Erythroblast (primary cell): ENCODE results near the gene CAMKMT.

Experiments
- DNase-seq, 2 experiments: peaks; one replicate each; lab custom pipeline; 2025; lab: John Stamatoyannopoulos, UW
- GATA1 ChIP-seq: IDR thresholded peaks from 2 replicates; pipeline ENCODE4 v1.6.1; 2011; ENCODE audit warnings: low read depth, mild to moderate bottlenecking, control low read depth, low read length, moderate library complexity
- POLR2A ChIP-seq: IDR thresholded peaks from 2 replicates; pipeline ENCODE4 v1.6.1; 2011; ENCODE audit warnings: mild to moderate bottlenecking, low read length

CAMKMT gene

DNA sequence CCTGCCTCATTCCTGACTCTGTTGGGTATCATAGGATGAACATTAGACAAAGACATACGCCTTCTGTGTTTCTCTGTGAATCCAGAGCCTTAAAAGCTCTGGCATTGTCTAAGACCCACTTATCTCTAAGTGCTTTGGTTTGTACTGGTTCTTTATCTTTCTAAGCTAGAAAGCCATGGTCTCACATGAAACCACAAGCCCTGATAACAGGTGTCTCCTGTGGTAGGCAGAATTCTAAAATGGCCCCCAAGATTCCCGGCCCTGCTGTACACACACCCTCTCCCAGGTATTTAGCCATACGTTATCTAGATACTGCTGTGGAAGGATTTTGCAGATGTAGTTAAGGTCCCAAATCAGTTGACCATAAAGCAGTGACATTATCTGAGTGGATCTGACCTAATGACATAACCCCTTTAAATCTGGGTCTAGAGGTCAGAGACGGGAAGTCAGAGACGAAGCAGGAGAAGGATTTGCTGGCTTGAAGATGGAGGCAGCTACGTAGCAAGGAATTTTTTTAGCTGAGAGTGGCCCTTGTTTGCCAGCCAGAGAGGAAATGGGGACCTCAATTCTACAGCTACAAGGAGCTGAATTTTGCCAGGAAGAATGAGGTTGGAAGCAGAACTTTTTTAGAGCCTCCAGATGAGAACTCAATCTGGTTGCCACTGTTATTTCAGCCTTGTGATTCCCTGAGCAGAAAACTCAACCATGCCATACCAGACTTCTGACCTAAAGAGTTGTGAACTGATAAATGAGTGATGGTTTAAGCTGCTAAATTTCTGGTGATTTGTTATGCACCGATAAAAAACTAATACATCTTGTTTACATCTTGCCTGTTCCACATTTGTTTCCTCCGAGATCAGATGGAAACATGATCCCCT lies 186.7 kb downstream of the CAMKMT start:
- TF ChIP-seq GATA1 (no peak), POLR2A (no peak)
- DNase-seq = no peak

GRCh38 chr2:44549099-44549471 lies 187.3 kb downstream of the CAMKMT start:
- DNase-seq = no peak
- TF ChIP-seq POLR2A (no peak), GATA1 (no peak)

GRCh38 chr2:44549856-44550255 lies 188.1 kb downstream of the CAMKMT start:
- TF ChIP-seq GATA1 (no peak), POLR2A (no peak)
- no peak for DNase-seq

- DNase-seq = no peak
These were observed 188.8 kb downstream of the CAMKMT start for GRCh38 chr2:44550561-44550960.

DNA sequence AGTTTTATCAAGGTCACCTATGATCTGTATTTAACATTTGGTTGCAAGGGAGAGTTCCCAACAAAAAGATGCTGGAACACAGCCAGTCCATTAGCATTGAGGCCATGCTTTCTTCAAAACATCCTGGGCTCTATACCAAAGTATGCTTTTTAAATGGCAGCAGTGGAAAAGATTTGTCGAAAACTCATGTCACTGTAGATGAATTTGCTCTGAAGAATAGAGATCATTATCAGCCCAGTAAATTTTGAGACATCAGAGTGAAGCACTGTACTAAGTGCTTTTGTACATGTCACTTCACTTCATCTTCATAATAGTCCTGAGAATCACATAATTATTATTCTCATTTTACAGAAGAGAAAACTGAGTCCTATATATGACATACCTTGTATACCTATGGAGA lies 189.8 kb downstream of the CAMKMT start:
- TF ChIP-seq POLR2A = no peak
- TF ChIP-seq GATA1 = no peak
- no peak for DNase-seq

More at GRCh38 chr2:44550561-44550960, 188.8 kb downstream of the CAMKMT start:
- TF ChIP-seq GATA1 = no peak
- TF ChIP-seq POLR2A = no peak

DNA sequence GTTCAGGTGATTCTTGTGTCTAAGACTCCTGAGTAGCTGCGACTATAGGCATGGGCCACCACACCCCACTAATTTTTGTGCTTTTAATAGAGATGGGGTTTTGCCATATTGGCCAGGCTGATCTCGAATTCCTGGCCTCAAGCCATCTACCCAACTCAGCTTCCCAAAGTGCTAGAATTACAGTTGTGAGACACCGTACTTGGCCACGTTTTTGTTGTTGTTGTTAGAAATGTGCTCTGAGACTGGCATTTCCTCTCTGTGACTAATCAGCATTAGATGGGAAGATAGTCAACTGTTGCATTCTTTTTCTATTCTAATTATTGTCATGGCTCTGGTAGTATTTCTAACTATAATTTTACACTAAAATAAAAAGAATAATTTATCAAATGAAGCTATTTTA lies 191.7 kb downstream of the CAMKMT start:
- TF ChIP-seq POLR2A (no peak), GATA1 (no peak)
- DNase-seq = no peak

- DNase-seq = no peak
- TF ChIP-seq POLR2A (no peak), GATA1 (no peak)
These were observed 194.0 kb downstream of the CAMKMT start for GRCh38 chr2:44555700-44556099.

DNA sequence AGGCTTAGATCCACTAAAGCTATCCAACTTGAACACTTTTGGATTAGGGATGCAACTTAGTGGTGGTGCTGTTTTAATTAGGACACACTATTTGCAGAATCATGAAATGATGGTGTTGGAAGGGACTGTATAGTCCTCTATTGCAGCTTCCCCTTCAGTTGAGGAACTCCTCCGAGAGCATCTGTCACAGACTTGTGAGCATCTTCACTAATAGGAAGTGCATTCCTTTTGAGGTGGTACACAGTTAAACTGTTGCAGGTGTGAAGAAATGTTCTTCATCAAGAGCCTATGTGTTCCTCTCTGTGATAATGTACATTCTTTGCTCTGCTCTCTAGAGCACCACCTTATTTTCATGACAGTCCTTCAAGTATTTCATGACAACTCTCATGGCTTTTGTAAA lies 197.4 kb downstream of the CAMKMT start:
- no peak for TF ChIP-seq GATA1
- TF ChIP-seq POLR2A = no peak
- DNase-seq = no peak

- TF ChIP-seq GATA1 (no peak), POLR2A (no peak)
- peak; percentile 4 to 14 for DNase-seq
These were observed 198.6 kb downstream of the CAMKMT start for GRCh38 chr2:44560352-44560751.

DNA sequence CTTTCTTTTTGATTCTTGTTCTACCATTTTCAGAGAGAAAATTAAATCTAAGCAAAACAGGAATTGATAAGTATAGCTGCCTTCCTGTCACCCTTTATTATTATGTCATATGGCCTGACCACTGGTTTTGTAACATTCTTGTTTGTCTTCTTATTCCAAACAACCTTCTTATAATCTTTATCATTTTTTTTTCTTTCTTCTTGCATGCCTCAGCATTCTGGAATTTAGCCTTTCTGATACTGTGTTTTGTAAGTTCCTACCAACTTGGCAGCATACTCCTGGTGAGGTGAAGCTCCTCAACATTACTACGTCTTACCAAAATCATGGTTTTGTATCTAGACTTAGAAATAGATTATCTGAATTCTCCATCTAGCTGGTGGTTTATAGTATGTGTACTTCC lies 199.2 kb downstream of the CAMKMT start:
- no peak for DNase-seq
- no peak for TF ChIP-seq GATA1
- no peak for TF ChIP-seq POLR2A

- no peak for DNase-seq
- TF ChIP-seq POLR2A = no peak
- no peak for TF ChIP-seq GATA1
These were observed 201.0 kb downstream of the CAMKMT start for GRCh38 chr2:44562737-44563136.

- no peak for DNase-seq
- TF ChIP-seq GATA1 (no peak), POLR2A (no peak)
These were observed 203.0 kb downstream of the CAMKMT start for GRCh38 chr2:44564752-44565151.

GRCh38 chr2:44566059-44566458 lies 204.3 kb downstream of the CAMKMT start:
- TF ChIP-seq GATA1 (no peak), POLR2A (no peak)
- DNase-seq = no peak

DNA sequence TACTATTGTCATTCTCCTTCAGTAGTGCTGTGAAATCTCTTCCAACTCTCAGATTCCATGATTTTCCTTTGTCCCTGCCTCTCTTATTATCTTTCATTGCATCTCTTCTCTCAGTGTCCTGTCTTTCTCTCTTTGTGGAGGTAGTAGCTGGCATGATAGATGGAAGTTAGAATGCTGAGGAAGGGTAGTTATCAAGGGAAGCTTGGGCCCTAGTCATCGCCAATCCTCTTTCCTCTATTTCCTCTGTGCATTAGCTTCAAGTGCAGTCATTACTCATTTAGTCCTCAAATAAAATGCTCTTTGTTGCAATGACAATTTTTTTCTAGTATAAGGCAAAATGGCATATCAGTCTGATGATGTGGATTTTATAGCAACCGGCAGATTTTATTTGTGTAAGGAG lies 207.7 kb downstream of the CAMKMT start:
- DNase-seq = no peak
- TF ChIP-seq POLR2A (no peak), GATA1 (no peak)

GRCh38 chr2:44570271-44570670 lies 208.5 kb downstream of the CAMKMT start:
- no peak for TF ChIP-seq GATA1
- no peak for TF ChIP-seq POLR2A
- no peak for DNase-seq

DNA sequence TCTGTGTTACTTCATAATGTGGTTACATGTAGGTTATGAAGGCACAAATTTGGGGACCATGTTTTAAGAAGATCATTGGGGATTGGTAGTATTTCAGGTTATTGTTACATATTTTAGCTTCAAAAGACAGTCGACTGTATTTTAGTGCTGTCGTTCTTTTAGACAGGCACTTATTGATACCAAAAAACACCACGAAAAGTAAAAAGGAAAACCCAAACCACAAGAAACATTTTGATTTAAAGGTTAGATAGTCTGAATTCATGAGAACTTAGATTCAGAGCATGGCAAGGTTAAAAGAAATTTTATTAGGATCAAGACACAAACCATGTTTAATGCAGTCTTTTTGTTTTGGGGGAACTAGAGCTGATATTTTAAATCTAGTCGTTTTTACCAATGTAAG lies 209.0 kb downstream of the CAMKMT start:
- TF ChIP-seq POLR2A = no peak
- DNase-seq = no peak
